ENCODE measurements around the gene KRT80. TPM values are rescaled to one million over a fixed set of nuclear protein-coding genes. Genes with fewer than 3 reads are reported as not detected.
"Not testable (repeated sequence)": the region's sequence is repeated elsewhere in the genome, so short reads cannot be mapped to it uniquely, and the experiment has no call there.

The KRT80 gene
- total RNA-seq = 1 to 10 TPM in 1 of 2 donors, under 1 TPM in 1; 0.66 to 4.9 TPM

DNA sequence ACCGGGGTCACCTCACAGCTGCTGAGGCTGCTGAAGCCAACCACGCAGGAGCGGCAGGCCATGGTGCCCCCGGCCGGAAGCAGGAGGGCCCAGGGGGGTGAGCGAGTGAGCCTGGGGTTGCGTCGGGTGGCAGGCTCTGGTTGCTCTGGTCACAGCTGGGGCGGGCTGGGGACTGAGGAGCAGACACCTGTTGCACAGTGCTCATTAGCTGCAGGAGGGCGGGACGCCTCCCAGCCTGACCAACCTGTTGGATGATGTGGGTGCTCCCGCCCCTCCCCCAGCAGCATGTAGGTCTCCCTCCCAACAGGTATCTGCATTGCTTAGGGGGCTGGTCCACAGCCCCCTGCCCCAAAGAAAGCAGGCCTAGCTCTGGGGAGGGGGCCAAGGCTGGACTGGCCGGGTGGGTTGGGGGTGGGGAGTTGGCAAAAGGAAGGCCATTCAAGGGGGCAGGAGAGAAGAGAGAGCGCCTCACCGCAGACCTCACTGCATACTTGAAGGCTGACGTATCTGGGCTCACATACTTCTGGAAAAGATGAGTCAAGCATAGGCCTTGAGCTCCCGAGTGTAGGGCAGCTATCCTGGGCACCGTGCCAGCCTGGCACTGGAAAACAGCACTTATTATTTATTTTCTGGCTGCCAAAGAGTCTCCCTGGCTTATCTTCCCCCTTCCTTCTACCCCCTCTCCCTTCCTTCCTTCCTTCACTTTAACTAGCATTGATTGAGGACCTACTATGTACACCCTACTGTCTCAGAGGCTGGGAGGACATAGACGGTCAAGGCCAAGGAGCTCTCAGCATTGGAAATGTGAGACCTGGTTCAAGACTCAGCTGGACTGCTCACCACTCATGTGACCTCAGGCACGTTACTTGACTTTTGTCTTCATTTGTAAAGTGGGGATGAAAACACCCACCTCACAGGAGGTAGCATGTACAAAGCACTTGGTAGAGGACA is at the start of gene KRT80:
Gene KRT80, minus strand, starts transcription at position 174 of the 951 bp plus-strand sequence. Its CDS starts 112 bp downstream, at position 62.
- Histone ChIP-seq H3K9me3 (no peaks in the 10 kb centered on the region), H3K27ac (no peak within 1 kb of the TSS), H3K27me3 (no peaks in the 10 kb centered on the region), H3K36me3 (no peaks in the 10 kb centered on the region), H3K4me1 (peaks cover 4% of the 10 kb centered on the region), H3K9ac (ENCODE audit: low read depth in 2 of 2, low read length in 2 of 2) (no peak within 1 kb of the TSS), H3K4me3 (no peak within 1 kb of the TSS)
- TF ChIP-seq, protein P1, sequence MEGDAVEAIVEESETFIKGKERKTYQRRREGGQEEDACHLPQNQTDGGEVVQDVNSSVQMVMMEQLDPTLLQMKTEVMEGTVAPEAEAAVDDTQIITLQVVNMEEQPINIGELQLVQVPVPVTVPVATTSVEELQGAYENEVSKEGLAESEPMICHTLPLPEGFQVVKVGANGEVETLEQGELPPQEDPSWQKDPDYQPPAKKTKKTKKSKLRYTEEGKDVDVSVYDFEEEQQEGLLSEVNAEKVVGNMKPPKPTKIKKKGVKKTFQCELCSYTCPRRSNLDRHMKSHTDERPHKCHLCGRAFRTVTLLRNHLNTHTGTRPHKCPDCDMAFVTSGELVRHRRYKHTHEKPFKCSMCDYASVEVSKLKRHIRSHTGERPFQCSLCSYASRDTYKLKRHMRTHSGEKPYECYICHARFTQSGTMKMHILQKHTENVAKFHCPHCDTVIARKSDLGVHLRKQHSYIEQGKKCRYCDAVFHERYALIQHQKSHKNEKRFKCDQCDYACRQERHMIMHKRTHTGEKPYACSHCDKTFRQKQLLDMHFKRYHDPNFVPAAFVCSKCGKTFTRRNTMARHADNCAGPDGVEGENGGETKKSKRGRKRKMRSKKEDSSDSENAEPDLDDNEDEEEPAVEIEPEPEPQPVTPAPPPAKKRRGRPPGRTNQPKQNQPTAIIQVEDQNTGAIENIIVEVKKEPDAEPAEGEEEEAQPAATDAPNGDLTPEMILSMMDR (IDR thresholded peaks at IDR 0.05) = no peak
- intact Hi-C loops (cut with DNase I) = no loop called here
- DNase-seq = peak; percentile 88

DNA sequence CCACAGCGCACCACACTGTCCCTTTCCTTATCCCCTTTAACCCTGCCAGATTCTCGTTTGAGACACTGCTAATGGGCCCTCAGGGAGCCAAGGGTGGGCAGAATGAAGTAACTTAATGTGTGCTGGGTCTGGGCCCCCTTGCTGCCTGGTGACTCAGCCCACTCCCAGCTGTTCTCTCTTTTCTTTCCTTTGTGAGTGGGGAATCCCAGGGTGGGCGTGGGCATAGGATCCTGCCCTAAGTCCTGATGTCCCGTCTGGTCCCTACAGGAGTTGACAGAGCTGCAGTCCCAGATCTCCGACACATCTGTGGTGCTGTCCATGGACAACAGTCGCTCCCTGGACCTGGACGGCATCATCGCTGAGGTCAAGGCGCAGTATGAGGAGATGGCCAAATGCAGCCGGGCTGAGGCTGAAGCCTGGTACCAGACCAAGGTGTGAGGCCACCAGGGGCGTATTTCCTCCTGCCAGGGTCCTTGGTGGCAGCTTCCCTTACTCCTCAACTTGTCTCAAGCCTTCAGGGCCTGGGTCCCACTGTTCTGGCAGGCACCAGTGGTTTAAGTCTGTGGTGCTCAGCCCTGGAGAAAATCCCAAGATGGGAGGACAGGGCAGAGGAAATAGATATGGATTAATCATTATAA is 49.5 kb upstream of the KRT80 start:
- intact Hi-C loops (cut with DNase I) = no loop called here
- no peak for DNase-seq
- Histone ChIP-seq H3K9ac (ENCODE audit: low read depth in 2 of 2, low read length in 2 of 2) (no peak overlapping the region), H3K4me3 (no peak overlapping the region), H3K27ac (no peak overlapping the region), H3K4me1 (peaks cover 9% of the 10 kb centered on the region), H3K9me3 (no peaks in the 10 kb centered on the region), H3K27me3 (no peaks in the 10 kb centered on the region), H3K36me3 (no peaks in the 10 kb centered on the region)
- TF ChIP-seq, protein P1 (IDR thresholded peaks at IDR 0.05) = no peak

DNA sequence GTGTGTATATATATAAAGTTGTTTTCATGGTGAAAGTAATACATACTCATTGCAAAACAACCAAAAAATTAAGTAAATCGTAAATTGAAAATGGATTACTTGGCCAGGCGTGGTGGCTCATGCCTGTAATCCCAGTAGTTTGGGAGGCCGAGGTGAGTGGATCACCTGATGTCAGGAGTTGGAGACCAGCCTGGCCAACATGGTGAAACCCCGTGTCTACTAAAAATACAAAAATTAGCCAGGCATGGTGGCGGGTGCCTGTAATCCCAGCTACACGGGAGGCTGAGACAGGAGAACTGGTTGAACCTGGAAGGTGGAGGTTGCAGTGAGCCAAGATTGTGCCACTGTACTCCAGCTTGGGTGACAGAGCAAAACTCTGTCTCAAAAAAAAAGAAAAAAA is 48.4 kb upstream of the KRT80 start:
- H3K4me3 ChIP-seq; H3K36me3 ChIP-seq; intact Hi-C loops (cut with DNase I); H3K9me3 ChIP-seq; H3K9ac ChIP-seq (ENCODE audit: low read depth in 2 of 2, low read length in 2 of 2); H3K27me3 ChIP-seq; DNase-seq; H3K27ac ChIP-seq; H3K4me1 ChIP-seq: not testable (repeated sequence)

DNA sequence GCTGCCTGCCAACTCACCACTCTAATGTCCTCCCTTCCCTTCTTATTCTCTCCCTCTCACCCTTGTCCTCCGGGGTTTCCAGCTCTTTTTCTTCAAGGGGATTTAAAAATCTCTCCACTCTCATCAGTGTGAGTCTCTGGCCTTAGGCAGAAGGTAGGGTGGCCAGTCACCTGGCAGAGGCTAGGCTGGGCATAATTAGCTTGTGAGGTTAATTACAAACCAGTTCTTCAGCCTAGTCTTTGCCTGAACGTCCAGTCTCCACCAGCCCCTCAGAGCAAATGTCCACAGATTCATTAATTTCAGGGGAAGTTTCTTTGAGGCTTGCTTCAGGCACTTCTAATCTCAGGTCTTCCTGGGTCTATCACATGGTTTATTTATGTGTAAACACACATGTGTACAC is 48.0 kb upstream of the KRT80 start:
- Histone ChIP-seq H3K4me1 (peaks cover 9% of the 10 kb centered on the region), H3K27ac (no peak overlapping the region), H3K4me3 (no peak overlapping the region), H3K36me3 (no peaks in the 10 kb centered on the region), H3K9me3 (no peaks in the 10 kb centered on the region), H3K9ac (ENCODE audit: low read depth in 2 of 2, low read length in 2 of 2) (no peak overlapping the region), H3K27me3 (no peaks in the 10 kb centered on the region)
- TF ChIP-seq, protein P1 (IDR thresholded peaks at IDR 0.05) = no peak
- intact Hi-C loops (cut with DNase I) = no loop called here
- no peak for DNase-seq

DNA sequence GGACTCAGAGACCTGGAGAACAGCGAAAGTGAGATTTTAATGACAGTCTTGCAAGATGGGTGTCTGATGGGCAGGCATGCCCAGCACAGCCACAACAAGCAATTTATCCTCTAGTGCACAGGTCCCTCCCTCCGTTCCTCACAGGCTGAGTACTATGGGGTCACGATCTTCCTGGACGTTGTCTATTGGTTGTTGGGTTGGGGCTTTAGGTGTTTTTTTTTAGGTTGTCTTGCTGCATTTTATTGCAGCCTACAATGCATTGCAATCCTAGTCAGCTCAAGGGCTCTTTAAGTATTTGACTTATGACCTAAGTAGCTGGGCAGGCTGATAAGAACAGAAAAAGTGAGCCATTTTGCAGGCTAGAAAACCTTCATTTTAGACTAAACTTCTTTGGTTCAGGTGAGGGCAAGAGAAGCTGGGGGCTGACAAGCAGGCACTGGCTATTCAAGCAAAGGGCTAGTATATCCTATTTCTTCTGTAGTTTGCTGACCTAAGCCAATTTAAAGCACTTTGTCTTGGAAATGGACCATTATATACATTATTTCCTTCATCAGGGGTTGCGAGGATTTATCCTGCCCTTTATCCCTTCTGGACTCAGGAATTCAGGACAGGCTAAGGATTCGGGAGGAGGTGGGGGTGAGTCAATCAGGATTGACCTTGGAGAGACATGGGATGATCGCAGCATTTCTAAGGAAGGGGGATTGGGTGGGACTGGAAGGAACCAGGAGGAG is 47.3 kb upstream of the KRT80 start:
- no peak for DNase-seq
- H3K4me1 ChIP-seq = peaks cover 3% of the 10 kb centered on the region
- H3K36me3 ChIP-seq = no peaks in the 10 kb centered on the region
- intact Hi-C loops (cut with DNase I) = no loop called here
- H3K4me3 ChIP-seq = no peak overlapping the region
- TF ChIP-seq, protein P1 (IDR thresholded peaks at IDR 0.05) = no peak
- no peaks in the 10 kb centered on the region for H3K9me3 ChIP-seq
- no peak overlapping the region for H3K27ac ChIP-seq
- no peaks in the 10 kb centered on the region for H3K27me3 ChIP-seq
- no peak overlapping the region for H3K9ac ChIP-seq (ENCODE audit: low read depth in 2 of 2, low read length in 2 of 2)
